HG02852 (cell line): ENCODE measurements around the gene EPX.

ENCODE experiments used
- ATAC-seq: cut with Tn5 transposase; IDR thresholded peaks from one replicate; pipeline ENCODE4 v1.9.1; 2021; ENCODE audit warnings: mild to moderate bottlenecking, moderate library complexity; ENCODE audit not compliant: unreplicated experiment

EPX gene

GRCh38 chr17:58224315-58224714 is 31.8 kb downstream of the EPX start:
- no peak for ATAC-seq

DNA sequence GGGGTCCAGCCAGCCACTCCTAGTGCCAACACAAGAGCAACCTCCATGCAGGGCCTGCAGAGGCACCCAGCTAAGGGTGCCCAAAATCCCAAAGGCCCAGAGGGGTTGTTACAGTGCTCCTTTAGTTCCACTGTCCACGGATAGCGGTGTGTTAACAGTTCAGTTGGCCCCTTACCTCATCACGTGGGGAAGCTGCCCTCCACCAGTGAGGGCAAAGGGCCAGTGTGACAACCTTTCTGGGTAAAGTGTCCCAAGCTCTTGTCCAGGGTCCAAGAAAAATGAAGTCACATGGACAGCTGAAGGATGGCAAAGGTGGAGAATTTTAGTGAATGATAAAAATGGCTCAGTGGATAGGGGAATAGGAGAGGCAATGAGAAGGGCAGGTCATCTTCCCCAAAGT is 35.2 kb downstream of the EPX start:
- no peak for ATAC-seq

DNA sequence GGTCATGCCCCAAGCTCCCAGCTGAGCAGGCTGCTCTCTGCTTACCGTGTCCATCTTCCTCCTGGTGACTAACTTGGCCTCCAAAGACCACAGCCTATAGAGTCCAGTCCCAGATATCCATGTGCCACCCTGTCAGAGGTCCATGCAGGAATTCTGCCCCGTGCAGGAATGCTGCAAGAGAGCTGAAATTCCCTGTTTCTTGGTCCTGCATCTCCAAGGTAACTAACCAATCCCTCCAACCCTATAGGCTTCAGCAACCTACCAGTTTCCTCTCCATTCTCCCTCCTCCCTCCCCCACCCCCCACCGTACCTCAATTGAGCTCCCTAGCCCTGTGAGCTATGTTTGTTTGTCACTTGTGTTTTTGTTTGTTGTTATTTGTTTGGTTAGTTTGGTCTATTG is 36.2 kb downstream of the EPX start:
- no peak for ATAC-seq

DNA sequence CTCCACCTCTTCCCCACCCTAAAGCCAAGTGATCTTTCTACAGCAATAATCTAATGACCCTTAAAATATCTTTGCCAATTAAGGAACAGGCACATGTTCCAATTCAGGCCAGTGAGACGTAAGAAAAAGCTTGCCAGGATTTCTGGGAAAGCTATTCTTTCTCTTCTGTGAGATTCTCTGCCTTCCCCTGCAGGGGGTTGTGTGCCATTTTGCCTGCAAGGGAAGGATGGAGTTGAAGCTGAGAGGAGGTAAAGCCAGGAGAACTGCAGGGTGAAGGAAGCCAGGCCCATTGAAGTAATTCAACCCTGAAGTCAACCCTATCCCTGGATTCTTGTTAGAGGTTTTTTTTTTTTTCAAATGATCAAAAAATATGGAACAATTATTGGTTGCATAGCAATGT is 36.9 kb downstream of the EPX start:
- ATAC-seq = no peak

- ATAC-seq = no peak
These were observed 37.4 kb downstream of the EPX start for GRCh38 chr17:58229881-58230280.

DNA sequence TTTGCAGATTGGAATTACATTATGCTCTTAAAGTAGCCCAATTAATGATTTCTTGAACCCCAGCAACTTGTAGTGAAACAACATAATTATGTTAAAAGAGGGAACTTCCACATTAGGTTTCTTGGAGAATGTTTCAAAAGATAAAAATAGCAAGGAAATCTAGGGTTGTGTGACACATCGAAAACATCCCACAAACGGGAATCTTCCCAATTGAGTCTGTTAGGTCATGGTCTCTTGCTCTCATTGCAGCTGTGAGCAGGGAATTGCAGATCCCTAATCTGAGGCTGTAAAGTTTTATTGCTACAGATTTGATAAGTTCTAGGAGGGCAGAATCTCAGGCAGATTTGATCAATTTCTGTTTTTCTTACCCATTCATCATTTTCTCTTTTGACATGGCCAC is 39.1 kb downstream of the EPX start:
- no peak for ATAC-seq

- ATAC-seq = peak; percentile 80
These were observed 40.2 kb downstream of the EPX start for GRCh38 chr17:58232707-58233156.

GRCh38 chr17:58233543-58233942 is 41.0 kb downstream of the EPX start:
- ATAC-seq = peak; percentile 70

DNA sequence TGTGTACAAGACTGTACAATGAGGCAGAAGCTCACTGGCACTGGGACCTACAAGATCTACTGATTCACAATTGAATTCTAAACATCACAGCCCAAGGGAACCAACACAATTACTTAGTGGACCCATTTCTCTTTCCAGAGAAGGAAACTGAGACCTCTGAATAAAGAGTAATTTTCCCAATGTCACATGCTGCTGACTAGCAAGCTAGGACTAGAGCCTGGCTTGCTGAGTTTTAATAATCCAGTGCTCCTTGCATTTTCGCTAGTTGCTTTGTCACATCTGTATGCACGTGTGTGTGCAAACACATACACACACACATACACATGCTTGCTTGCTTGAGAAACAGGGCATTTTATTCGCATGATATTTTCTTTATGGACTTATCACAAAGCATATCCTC is 42.0 kb downstream of the EPX start:
- ATAC-seq = no peak

- no peak for ATAC-seq
These were observed 43.3 kb downstream of the EPX start for GRCh38 chr17:58235821-58236220.

GRCh38 chr17:58236394-58236793 is 43.9 kb downstream of the EPX start:
- no peak for ATAC-seq

DNA sequence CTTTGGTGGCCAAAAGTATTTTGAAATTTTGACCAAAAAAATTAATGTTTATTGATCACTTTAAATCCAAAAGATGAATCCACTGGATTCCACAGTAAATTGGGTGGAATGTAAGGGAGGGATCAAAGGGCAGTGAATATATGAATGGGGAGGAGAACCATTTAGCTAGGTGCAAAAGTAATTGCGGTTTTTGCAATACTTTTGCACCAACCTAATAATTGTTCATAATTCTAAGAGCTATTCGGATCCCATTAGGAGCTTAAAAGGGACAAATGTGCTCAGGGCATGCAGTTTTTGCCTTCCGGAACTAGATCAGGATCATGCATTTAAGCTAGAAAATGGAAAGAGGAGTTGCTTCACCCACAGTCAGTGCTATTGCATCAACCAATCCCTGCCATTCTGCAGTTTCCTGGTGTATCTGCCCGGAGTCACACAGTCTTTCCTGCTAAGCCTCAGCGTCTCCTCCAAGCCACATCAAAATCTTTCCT is 45.7 kb downstream of the EPX start, which contains the start of gene LPO:
Gene LPO, plus strand, starts transcription at position 438 of the 488 bp plus-strand sequence. CDS start 4,396 bp downstream, outside the sequence.
- no peak for ATAC-seq

DNA sequence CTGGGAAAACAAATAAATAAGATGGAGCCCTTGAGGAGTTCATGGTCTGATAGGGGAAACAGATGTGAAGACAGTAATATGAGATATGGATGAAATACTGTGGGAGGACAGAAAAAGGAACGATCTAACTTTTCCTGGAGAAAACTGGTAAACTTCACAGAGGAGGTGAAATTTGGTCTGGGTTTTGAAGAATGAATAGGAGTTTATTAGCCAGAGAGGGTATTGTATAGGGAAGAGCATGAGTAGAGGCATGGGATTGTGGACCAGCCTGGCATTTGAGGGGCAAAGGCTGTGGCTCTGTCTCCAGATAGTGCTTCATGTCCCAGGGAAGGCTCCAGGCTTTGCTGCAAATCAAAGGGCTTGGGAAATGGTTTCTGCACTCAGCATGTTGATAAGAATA is 47.5 kb downstream of the EPX start:
- no peak for ATAC-seq

DNA sequence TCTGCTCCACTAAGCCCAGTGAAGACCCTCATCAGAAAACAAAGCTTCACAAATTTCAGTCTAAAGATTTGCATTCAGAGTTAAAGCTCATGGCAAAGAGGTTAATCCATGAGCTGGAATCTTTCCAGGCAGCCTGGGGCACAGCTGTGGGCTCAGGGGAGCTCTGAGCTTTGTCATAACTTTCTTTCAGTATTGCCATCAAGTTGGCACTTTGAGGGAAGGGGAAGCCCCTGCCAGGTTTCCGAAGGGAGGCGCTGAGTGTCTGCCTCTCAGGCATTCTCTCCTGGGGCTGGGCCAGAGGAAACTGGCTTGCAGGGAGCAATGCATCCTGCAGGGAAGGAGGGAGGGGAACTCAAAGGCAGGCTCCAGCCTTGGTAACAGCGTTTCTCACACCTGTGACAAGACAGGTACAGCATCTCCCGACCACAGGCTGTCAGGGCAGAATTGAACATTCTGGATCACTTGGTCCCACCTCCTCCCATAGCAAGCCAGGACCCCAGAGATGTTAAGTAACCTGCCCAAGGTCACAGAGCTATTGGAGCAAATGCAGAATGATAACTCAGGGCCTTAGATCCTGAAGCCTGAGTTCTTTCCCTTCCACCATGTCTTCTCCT is 49.8 kb downstream of the EPX start:
- no peak for ATAC-seq

DNA sequence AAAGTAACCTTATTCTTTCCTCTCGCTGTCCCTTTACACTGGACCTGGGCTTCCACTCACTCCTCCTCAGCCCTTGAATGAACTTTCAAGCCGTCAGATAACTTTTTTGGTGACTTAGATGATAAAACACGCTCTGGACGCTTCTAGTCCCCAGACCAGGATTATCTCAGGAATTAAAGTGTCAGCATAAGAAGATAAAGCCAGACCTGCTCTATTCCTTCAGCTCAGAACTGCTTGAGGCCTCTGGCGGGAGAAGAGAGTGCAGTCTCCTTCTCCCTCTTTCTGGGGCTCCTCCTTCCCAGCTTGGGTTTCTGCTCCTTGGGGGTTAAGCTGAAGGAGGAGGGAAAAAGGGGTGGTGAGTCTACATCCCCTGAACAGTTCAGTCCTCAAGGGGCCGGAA is 52.4 kb downstream of the EPX start:
- ATAC-seq = no peak

- no peak for ATAC-seq
These were observed 53.0 kb downstream of the EPX start for GRCh38 chr17:58245428-58246103.

DNA sequence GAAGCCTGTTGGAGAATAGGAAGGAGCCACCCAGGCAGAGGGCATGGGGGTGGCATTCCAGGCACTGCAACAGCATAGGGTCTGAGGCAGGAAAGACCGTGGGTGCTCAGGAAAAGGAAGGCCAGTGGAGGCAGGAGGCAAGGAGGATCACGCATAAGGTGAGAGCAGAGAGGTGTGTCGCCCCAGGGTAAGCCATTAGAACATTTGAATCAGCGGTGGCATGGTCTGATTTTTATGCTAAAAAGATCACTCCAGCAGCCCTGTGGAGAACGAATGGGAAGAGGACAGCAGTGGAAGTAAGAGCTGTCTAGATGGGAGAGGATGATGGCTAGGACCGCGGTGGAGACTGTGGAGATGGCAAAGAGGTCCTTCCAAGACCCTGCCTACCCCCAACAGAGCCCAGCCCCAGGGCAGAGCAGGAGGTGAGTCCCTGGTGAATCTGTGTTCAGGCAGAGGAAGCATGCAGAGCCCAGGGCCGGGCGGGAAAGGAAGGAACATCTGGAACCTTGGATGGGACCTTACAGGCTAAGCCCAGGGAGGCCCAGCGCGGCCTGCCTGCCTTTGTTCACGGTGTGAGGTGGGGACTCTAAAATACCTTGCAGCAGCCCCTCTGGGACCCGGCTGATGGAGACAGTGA is 53.7 kb downstream of the EPX start:
- ATAC-seq = no peak

DNA sequence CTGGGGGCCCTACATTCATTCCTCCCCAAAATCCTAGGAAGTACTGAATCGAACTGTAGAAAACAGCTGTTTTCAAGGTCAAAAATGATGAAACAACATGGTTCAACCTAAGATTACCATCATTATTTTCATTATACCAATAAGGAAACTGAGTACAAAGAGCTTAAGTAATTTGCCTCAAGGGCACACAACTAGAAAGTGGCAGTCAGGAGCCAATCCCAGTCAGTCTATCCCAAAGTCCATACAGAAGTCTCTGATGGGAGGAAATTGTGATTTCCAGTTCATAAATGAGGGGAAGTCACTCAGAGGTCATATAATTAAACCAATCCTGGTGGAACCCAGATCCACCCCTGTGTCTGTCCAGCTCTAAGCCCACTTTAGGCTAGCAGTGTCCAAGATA is 54.3 kb downstream of the EPX start:
- no peak for ATAC-seq

DNA sequence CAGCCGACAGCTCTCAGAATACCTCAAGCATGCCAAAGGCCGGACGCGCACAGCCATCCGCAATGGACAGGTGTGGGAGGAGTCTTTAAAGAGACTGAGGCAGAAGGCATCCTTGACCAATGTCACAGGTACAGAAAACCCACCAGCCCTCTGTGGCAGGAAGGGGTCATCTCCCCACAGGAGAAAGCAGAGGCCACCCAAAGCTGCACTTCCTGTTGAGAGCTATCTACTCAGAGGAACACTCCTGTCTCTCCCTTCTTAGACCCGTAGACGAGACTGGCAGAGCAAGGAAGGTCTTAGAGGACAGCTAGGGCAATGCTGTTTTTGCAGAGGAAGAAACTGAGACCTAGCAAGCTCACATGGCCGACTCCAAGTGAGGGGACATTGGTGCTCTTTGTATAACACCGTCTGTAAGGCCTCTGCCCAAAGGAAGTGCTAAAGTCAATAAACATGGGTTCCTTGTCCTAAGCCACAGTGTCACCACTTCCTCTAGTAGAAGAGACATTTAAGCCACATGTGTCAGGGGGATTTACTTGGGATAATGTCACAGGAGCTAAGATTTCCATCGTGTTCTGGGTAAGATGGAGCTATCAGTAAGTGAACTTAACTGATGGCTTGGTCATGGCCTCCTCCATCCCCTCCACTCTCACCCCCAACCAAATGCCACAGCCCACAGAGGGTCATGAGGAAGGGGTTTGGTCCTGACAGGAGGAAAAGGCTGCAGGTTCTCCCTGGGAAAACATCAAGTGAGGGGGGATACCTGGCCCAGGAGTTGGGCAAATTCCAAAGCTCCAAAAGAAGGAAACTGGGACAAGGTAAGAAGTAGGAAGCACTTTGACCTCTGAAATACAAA is 55.2 kb downstream of the EPX start:
- ATAC-seq = no peak

GRCh38 chr17:58248955-58249269 is 56.4 kb downstream of the EPX start:
- no peak for ATAC-seq
